Forelimb muscle (tissue), 1 donor: ENCODE results near the gene ASTE1. TPM values are rescaled to one million over a fixed set of nuclear protein-coding genes. Genes with fewer than 3 reads are reported as not detected.
"Not testable (repeated sequence)": the region's sequence is repeated elsewhere in the genome, so short reads cannot be mapped to it uniquely, and the experiment has no call there.

Source experiments
- DNase-seq: peaks from one replicate; pipeline ENCODE4 v3.0.0-alpha.2; 2013; ENCODE audit warnings: low read depth
- polyA plus RNA-seq: library from polyadenylated mRNA; unstranded; fragments of 120-200 nt; gene quantifications from one replicate; pipeline ENCODE4 v1.2.1, GENCODE V29; 2013; ENCODE audit not compliant: insufficient read length

The ASTE1 gene
- polyA plus RNA-seq, 1 donor, result 6.2 TPM

DNA sequence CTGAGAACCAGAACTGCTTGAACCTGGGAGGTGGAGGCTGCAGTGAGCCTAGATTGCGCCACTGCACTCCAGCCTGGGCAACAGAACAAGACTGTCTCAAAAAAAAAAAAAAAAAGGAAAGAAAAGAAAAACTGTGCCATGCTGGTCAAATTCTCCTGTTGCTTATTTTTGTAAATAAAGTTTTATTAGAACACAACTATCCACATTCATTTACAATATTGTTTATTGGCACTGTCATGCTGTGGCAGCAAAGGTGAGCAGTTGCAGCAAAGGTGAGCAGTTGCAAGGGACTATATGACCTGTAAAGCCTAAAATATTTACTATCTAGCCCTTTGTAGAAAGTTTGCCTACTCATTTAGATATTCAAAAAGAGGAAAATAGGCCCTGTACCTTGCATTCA lies 18.3 kb downstream of the ASTE1 start:
- DNase-seq, result no peak

- DNase-seq, result no peak
Measured at GRCh38 chr3:131007782-131008181, 18.8 kb downstream of the ASTE1 start.

GRCh38 chr3:131007256-131007655 lies 19.4 kb downstream of the ASTE1 start:
- DNase-seq, result no peak

DNA sequence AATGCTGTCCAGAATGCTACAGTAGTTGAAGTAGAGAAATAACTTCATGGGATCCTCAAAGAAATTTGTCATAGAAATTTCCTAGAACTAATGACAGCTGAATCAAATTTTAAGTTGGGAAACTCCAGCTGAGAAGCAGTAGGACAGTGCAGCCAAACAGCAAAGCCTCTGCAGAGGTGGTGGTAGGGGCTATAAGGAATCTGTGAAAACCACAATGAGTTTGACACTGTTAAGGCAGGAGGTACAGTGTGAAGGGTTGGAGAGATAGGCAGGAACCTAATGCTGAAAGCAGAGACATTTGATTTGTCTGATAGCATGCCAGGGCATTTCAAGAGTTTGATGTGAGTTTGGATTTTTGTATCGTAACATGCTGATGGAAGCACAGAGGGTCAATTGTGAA lies 22.0 kb downstream of the ASTE1 start:
- no peak for DNase-seq

- DNase-seq, result no peak
Measured at GRCh38 chr3:131001071-131001470, 25.6 kb downstream of the ASTE1 start.

DNA sequence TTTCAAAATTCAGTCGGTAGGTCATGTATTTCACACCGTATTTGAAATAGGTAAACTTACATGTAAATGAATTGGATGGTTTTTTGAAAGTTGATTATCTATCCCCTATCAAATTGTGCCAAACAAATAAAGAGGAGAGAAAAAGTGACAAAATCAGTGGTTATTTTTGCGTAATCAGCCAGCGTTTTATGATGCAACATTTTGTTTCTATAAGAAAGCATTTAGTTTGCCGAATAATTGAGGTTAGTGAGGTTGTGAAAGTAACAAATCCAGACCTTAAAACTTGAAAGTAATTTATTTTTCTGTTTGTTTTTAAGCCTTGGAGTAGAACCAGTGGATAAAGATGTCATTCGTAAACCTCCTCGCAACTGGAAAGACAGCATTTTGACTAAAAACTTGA lies 29.3 kb downstream of the ASTE1 start:
- DNase-seq, result no peak

DNA sequence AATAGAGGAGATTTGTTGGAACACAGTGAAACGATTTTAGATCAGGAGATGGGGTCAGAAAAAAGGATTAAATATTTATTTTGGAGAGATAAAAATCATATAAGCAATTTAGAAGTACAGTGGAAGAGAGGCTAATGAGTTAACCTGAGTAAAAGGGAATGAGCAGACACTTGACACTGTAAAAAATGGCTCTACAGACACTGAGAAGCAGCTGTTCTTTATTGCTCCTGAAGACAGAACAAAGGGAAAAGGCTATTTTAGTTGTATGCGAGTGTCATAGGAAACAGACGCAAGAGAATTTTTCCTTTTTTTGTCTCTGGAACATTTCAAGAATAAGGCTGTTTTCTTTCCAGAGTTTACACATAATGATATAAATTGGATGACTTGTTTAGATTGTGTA lies 34.3 kb downstream of the ASTE1 start:
- no peak for DNase-seq

DNA sequence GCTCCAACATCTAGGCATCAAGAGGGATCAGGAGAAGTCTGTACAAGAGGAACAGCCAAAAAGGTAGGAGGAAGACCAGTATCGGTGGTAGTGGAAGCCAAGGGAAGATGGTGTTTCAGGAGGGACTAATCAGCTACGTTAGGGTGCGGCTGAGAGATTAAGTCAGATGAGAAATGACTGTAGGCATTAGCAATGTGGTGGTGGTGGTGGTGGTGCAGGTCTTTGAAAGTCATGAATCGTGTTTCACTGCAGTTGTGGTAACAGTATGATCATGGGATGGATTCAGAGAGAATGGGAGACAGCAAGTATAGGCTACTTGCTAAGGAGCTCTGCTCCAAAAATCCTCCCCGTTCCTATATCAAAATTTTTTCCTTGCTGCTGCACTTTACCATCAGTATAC lies 35.5 kb downstream of the ASTE1 start:
- no peak for DNase-seq

DNA sequence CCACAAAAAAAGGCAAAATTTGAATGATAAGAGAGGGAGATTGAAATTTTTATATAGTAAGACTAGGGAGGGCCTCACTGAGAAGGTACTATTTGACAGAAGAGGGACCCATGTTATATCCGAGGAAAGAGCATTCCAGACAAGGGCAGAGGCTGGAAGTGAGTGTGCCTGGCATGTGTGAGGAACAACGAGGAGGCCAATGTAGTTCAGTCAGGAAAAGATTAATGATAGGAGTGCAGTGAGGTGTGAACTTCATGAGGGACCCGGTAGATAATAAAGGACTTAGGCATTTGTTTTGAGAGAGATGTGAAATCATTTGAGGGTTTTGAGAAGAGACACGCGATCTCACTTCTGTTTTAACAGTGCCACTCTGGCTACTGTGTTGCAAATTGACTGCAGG lies 36.3 kb downstream of the ASTE1 start:
- no peak for DNase-seq

DNA sequence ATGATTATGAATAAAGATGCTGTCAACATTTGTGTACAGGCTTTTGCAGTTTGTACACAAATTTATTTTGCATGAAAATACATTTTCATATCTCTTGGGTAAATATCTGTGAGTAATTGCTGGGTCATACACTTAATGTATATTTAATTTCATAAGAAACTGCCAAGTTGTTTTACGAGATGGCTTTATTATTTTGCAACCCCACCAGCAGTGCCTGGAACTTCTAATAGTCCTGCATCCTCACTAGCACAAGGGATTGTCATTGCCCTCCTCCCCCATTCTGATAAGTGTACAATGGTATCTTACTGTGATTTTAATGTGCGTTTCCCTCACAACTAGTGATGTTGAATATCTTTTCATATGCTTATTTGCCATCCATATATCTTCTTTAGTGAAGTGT lies 45.2 kb downstream of the ASTE1 start:
- DNase-seq, result no peak

DNA sequence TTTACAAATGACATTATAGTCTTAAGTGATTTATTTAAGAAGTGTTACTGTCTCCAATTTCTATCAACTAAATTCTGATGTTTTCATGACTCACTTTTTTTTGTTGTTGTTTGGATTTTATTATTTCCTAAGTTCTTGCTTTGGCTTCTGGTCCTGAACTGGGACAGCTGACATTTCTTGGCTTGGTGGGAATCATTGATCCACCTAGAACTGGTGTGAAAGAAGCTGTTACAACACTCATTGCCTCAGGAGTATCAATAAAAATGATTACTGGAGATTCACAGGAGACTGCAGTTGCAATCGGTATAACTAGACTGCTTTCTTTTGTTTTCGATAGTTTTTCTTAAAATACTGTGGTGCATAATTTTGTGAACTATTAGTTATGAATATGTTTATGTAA lies 47.5 kb downstream of the ASTE1 start:
- DNase-seq, result no peak

- no peak for DNase-seq
Measured at GRCh38 chr3:130976706-130977105, 49.9 kb downstream of the ASTE1 start.

DNA sequence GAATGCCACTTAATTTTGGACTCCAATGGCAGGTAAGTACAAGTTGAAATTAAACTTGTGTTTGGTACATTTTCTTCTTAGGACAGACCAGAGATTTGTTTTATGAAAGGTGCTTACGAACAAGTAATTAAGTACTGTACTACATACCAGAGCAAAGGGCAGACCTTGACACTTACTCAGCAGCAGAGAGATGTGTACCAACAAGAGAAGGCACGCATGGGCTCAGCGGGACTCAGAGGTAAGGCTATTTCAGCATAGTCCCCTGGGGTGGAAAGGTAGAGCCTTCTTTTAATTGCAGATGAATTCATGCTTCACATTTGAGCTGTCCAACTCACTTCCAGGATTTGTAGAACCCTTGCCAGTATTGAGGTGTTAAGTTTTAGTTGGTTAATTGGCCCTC lies 51.4 kb downstream of the ASTE1 start:
- DNase-seq, result no peak

- DNase-seq, result no peak
Measured at GRCh38 chr3:130974201-130974600, 52.4 kb downstream of the ASTE1 start.

GRCh38 chr3:130973406-130973805 lies 53.2 kb downstream of the ASTE1 start:
- DNase-seq, result peak; percentile 34

- not testable (repeated sequence) for DNase-seq
Measured at GRCh38 chr3:130972592-130972991, 54.0 kb downstream of the ASTE1 start.

- no peak for DNase-seq
Measured at GRCh38 chr3:130971208-130971607, 55.4 kb downstream of the ASTE1 start.

DNA sequence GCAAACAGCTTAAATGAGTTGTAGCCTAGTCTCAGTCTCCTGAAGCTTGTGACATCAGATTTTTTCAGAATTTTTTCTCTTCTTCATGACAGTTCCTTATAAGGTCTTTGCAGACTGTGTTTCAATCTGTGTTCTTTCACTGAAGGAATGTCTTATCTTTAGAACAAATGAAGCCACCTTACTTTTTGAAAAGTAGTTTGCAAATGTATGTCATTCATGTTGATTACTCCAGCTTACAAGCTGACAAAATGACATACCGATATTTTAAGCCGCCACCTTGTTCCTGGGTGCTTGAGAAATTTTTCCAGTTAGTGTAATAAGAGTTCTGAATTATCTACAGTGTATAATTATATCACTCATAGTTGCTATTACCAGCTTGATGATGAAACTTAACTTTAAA lies 57.0 kb downstream of the ASTE1 start:
- DNase-seq, result no peak

GRCh38 chr3:130968221-130968620 lies 58.4 kb downstream of the ASTE1 start:
- DNase-seq, result no peak

DNA sequence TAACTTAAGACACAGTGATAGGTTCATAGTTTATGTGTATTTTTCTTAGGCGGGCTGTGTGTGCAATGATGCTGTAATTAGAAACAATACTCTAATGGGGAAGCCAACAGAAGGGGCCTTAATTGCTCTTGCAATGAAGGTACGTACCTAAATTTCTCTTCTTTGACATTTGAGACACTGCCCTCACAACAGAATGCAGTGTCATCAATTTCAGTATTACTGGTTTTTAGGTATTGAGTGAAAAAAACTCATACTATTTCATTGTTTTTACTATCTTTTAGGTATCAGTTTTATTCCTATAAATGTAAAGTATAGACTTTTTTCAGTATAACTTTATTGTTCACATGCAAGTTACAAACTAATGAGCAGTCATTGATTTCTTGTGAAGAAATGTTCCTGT lies 59.3 kb downstream of the ASTE1 start:
- no peak for DNase-seq

DNA sequence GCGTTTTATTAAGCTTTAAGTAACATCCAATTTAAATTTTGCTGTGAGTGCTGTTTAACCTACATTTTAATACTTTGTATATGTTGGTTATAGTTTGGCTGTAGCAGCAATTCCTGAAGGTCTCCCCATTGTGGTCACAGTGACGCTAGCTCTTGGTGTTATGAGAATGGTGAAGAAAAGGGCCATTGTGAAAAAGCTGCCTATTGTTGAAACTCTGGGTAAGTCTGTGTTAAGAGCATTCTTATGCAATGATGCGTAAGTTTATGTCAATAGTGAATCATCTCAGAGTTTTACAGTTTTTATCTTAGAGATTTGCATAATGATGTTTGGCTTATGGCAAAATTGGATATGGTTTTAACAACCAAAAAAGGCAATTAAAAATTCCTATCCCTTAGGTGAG lies 62.7 kb downstream of the ASTE1 start:
- DNase-seq, result no peak
